GM10266 (cell line): ENCODE measurements around the gene MICU1.

Source experiments
- DNase-seq: peaks from one replicate; pipeline ENCODE4 v3.0.0; 2012; ENCODE audit errors: extremely low spot score
- CTCF ChIP-seq: IDR thresholded peaks from 2 replicates; pipeline ENCODE4 v1.5.1; 2012; ENCODE audit warnings: mild to moderate bottlenecking, low read depth; ENCODE audit not compliant: control insufficient read depth, insufficient read depth; ENCODE audit errors: missing control alignments

MICU1 gene

GRCh38 chr10:72340510-72341261, 285.2 kb downstream of the MICU1 start:
- peak; percentile 65 for DNase-seq

GRCh38 chr10:72338180-72338579, 287.7 kb downstream of the MICU1 start:
- DNase-seq, result no peak
- no peak for TF ChIP-seq CTCF

More at GRCh38 chr10:72340510-72341261, 285.2 kb downstream of the MICU1 start:
- peak; percentile 92 for TF ChIP-seq CTCF

- DNase-seq, result no peak
- TF ChIP-seq CTCF, result no peak
These were observed 288.2 kb downstream of the MICU1 start for GRCh38 chr10:72337722-72338121.

- no peak for DNase-seq
These were observed 288.7 kb downstream of the MICU1 start for GRCh38 chr10:72337039-72337629.

GRCh38 chr10:72336259-72337038, 289.4 kb downstream of the MICU1 start:
- no peak for DNase-seq
- no peak for TF ChIP-seq CTCF

More at GRCh38 chr10:72337039-72337629, 288.7 kb downstream of the MICU1 start:
- peak; percentile 94 for TF ChIP-seq CTCF

GRCh38 chr10:72335394-72336258, 290.3 kb downstream of the MICU1 start:
- peak; percentile 67 for DNase-seq
- peak; percentile 22 for TF ChIP-seq CTCF
